Brain microvascular endothelial cell (primary cell): ENCODE data around the gene TSPAN11.
A peak's percentile ranks its signal among the peaks of the same experiment; 100 is the strongest.

Experiments
- DNase-seq: peaks from one replicate; pipeline ENCODE4 v3.0.0-alpha.2; 2020
- H3K27ac ChIP-seq: fragments of 250-450 bp; sonication (Bioruptor Pico); 2 replicates; pipeline ENCODE4 v1.5.1; 2020; ENCODE audit warnings: mild to moderate bottlenecking, moderate library complexity
- H3K27me3 ChIP-seq: fragments of 250-450 bp; sonication (Bioruptor Pico); replicated peaks from 2 replicates; pipeline ENCODE4 v1.5.1; 2020; ENCODE audit warnings: mild to moderate bottlenecking
- H3K36me3 ChIP-seq: fragments of 250-450 bp; sonication (Bioruptor Pico); replicated peaks from 2 replicates; pipeline ENCODE4 v1.5.1; 2020; ENCODE audit warnings: mild to moderate bottlenecking
- H3K4me3 ChIP-seq: 2 replicates; pipeline ENCODE4 v1.5.1; 2011; ENCODE audit warnings: low read depth, mild to moderate bottlenecking, control low read depth, low read length, moderate library complexity
- CTCF ChIP-seq: IDR thresholded peaks from 2 replicates; pipeline ENCODE4 v1.5.1; 2011; ENCODE audit warnings: low read depth, mild to moderate bottlenecking, moderate library complexity, low read length, control low read depth, inconsistent platforms; ENCODE audit errors: missing control alignments
- in situ Hi-C: cut with HindIII; loops from 2 replicates; pipeline ENCODE4 v1.10.0; 2017; ENCODE audit warnings: low sequenced_read_pairs, low pct_ligation_motif_present

TSPAN11 gene

DNA sequence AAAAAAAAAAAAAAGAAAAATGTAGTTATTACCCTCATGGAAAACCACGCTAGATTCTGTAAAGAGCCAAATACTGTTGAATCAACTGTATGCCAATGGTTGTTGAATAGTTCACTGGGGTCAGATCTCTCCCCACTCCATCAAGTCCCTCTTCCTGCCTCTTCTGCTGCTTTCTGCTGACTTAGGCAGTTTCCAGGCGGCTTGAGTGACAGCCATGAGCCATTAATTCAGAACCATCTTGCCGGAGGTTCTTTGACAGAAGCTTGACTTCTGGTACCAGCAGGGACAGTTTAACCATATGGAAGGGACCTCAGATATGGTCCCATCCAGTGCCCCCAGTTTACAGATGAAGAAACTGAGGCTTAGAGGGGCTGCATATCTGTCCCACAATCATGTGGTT, 34.5 kb downstream of the TSPAN11 start:
- no peak for TF ChIP-seq CTCF
- no peak overlapping the region for H3K27ac ChIP-seq
- no peak overlapping the region for H3K4me3 ChIP-seq
- no peaks in the 10 kb centered on the region for H3K27me3 ChIP-seq
- in situ Hi-C loops: no loop called here
- DNase-seq: no peak
- H3K36me3 ChIP-seq: no peaks in the 10 kb centered on the region

DNA sequence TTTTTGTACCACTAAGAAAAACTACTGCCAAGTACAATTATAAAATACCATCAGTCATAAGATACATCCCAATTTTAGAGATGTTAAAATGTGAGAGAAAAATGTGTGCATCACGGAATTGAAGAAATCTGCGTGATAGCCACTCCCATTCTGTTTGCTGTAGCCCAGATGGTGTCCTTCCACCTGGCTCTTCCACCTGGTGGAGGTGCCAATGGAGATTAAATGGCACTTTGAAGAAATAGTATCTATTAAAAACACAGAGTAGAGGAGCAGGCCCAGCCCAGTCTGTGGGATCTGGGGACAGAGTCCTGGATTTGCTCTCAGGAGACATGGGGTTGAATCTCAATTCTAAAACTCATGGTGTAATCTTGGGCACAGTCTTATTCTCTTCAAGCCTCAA, 35.5 kb downstream of the TSPAN11 start:
- no peaks in the 10 kb centered on the region for H3K27me3 ChIP-seq
- no peak overlapping the region for H3K27ac ChIP-seq
- no peak overlapping the region for H3K4me3 ChIP-seq
- TF ChIP-seq CTCF: no peak
- no peaks in the 10 kb centered on the region for H3K36me3 ChIP-seq
- DNase-seq: no peak
- in situ Hi-C loops: no loop called here

DNA sequence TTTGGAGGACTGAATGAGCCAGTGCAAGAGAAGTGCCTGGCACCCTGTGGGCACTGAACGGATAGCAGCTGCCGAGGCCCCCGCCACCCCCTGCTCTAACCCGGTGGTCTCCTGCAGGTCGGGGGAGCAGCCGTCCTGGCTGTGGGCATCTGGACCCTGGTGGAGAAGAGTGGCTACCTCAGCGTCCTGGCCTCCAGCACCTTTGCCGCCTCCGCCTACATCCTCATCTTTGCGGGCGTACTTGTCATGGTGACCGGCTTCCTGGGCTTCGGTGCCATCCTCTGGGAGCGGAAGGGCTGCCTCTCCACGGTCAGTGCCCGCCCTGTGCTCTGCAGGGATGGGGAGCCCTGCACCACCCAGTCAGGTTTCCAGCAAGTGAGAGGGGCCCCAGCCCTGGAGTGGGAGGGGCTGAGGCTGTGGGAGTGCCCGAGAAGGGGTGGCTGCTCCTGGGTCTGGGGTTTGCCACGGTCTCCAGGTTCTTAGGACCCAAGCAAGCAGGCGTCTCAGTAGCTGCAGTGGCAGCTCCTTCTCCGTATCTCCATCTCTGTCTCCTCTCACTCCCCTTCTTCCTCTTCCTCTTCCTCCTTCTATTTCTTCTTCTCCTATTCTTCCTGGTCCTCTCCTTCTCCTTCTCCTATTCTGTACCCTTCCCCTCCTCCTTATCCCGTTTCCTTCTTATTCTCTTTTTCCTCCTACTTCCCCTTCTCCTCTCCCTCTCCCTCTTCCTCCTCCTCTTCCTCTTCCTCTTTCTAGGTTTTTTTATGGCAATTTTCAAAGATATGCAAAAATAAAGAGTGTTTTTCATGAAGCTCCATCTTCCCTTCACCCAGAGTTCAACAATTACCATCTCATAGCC, 37.4 kb downstream of the TSPAN11 start:
- Histone ChIP-seq H3K4me3 (no peak overlapping the region), H3K27me3 (peaks cover 2% of the 10 kb centered on the region), H3K36me3 (no peaks in the 10 kb centered on the region), H3K27ac (no peak overlapping the region)
- in situ Hi-C loops: no loop called here
- no peak for TF ChIP-seq CTCF
- DNase-seq: no peak

- in situ Hi-C loops: no loop called here
- H3K4me3 ChIP-seq: no peak overlapping the region
- H3K27ac ChIP-seq: no peak overlapping the region
- no peaks in the 10 kb centered on the region for H3K36me3 ChIP-seq
- no peak for DNase-seq
- no peak for TF ChIP-seq CTCF
- peaks cover 2% of the 10 kb centered on the region for H3K27me3 ChIP-seq
Measured at GRCh38 chr12:30964896-30965612, 38.5 kb downstream of the TSPAN11 start.

DNA sequence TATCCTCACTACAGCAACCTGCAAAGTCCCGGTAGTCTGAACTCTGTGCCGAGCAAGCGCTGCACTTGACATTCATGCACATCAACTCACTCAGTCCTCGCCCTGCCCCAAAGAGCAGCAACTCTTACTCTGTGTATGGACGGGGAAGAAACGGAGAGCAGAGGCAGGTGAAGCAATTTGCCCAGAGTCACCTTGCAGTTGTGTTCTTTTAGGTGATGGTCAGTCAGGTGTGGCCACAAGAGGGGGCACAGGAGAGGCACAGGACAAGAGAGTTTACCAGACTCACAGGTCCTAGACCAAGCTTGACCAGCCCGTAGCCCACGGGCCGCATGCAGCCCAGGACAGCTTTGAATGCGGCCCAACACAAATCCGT, 39.1 kb downstream of the TSPAN11 start:
- H3K27me3 ChIP-seq: peaks cover 2% of the 10 kb centered on the region
- in situ Hi-C loops: no loop called here
- H3K27ac ChIP-seq: no peak overlapping the region
- H3K4me3 ChIP-seq: no peak overlapping the region
- DNase-seq: no peak
- no peaks in the 10 kb centered on the region for H3K36me3 ChIP-seq
- TF ChIP-seq CTCF: peak; percentile 42
